NCI-H2227 treated with DMSO at 0.1 percent for 48 hours (cell line): Measurements from ENCODE around the gene FKBP8.

Experiments used
- DNase-seq: peaks from one replicate; lab custom pipeline; 2025; lab: John Stamatoyannopoulos, UW

The FKBP8 gene

DNA sequence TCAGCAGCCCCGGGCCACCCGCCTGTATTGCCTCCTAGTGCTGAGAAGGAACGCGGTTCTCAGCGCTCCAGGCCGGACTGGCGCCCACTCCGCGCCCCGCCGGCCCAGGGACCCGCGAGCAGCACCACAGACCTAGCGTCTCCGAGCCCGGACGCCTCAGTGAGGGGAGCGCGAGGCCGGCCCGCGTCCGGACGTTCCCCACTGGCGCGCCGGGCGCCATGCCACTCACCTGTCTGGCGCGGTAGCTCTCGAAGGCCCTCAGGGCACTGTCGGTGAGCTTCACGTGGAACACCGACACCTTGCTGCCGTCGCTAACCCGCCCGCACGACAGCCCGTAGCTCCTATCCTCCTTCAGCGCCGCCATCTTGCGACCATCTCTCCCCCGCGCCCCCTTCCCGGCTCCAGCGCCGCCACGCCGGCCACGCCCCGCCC is 21.7 kb downstream of the FKBP8 start, which contains the start of gene ELL:
ELL (minus strand) TSS at position 379 of the 432 bp plus-strand sequence; CDS start at position 364, 15 bp downstream.
- no peak for DNase-seq

DNA sequence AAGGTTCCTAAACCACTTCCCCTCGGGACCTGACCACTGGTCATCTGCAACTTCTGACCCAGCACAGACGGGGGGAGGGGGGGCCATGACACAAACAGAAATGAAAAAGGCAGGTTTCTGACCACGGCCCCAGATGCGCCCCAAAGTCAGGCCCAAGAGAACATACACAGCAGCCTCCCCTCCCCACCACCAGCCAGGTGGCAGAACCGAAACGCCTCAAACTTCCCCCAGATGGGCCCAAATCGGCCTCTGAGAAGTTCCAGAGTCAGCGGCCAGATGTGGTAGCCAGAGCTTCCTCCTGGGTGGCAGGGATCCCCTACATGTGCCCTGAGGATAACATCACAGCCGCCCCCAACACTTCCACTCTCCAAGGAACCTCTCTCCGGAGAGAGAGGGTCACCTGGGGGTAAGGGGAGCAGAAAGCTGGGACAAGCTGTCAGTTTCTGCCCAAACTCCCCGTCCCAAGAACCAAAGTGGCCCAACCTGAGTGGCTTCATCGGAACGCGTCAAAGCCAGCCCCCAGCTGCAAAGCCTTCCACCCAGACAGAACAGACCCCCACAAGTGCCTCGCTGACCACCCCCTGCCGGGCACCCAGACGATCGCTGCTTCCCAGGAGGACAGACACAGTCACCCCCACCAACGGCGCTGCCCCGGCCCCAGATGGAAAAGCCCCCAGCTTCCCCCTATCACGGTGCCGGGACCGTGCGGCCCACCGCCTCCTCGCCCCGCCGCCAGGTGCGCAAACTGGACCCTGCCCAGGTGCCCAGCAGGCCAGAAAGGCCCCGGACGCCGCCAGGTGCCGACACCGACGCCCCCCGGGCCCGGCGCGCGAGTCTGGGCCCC is 22.3 kb downstream of the FKBP8 start:
- DNase-seq: no peak

DNA sequence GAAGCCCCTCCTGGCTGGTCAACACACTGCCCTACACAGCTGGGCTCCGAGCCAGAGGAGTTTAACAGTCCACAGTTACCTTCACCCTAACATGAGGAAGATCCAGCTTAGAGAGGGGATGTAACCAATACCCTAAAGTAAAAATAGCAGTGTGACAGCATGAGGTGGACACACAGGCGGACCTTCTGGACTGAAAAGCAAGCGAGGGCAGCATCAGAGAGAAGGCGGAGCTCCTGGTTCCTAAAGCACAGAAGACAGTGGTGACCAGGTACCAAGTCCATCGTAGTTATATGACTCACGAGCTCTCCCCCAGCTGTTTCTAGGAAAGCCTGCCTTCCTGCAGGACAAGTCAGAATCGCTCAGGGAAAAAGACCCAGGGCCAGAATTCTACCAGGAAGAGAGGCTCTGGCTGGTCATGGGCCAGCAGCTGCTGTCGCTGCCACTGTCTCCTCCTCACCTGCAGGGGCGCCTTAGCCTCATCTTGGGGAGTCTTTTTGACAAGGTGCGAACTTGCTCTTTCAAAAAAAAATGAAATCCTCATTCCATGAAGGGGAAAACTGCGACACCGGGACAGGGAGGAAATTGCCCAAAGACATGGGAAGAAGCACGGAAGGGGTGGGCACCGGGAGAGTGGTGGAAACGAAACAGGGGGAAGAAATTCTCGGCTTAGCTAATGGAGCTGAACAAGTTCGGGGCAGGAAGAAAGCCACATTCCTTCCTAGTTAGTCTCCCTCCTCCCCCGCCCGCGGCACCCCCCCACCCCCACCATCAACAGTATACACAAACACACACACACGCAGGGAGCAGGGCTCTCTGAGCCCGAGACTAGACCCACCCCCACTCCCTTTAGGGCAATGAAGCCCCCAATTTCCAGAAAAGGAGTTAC is 23.2 kb downstream of the FKBP8 start:
- DNase-seq: no peak

DNA sequence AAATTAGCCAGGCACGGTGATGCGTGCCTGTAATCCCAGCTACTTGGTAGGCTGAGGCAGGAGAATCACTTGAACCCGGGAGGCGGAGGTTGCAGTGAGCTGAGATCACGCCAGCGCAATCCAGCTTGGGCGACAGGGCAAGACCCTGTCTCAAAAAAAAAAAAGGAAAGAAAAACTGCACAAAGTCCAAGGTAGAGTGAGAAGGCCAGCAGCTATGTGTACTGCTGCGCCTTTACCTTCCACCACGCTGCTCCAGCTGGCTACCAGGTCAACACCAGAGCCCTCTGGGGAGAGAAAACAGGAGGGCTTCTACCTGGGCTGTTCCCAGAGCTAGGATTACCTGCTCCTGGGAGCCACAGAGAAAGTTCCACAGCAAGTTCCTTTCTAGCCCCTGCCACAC is 24.7 kb downstream of the FKBP8 start:
- no peak for DNase-seq

DNA sequence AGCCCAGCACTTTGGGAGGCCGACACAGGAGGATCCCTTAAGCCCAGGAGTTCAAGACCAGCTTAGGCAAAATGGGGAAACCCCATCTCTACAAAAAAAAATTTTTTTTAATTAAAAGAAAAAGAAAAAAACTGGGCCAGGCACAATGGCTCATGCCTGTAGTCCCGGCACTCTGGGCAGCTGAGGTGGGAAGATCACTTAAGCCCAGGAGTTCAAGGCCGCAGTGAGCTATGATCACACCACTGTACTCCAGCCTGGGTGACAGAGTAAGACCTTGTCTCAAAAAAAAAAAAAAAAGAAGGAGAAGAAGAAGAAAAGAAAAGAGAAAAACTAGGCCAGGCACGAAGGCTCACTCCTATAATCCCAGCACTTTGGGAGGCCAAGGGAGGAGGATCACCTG is 25.8 kb downstream of the FKBP8 start:
- DNase-seq: no peak

DNA sequence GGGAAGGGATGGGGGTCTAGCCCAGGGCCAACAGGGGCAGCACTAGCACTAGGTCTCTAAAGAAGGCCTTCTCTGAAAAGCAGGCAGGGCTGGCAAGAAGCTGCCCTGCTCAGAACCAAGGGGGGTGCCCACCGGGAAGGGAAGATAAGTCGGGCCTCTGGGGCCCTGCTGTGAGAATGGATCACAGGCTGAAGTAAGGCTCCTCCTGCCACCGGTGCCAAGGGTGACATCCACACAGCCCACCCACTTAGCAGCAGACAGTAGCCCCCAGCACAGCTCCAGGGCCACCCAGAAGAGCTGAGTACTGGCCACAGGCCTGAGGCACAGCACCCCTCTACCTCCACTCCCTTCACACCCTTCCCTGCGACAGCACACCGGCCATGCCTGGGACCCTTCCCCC is 27.4 kb downstream of the FKBP8 start:
- DNase-seq: no peak

DNA sequence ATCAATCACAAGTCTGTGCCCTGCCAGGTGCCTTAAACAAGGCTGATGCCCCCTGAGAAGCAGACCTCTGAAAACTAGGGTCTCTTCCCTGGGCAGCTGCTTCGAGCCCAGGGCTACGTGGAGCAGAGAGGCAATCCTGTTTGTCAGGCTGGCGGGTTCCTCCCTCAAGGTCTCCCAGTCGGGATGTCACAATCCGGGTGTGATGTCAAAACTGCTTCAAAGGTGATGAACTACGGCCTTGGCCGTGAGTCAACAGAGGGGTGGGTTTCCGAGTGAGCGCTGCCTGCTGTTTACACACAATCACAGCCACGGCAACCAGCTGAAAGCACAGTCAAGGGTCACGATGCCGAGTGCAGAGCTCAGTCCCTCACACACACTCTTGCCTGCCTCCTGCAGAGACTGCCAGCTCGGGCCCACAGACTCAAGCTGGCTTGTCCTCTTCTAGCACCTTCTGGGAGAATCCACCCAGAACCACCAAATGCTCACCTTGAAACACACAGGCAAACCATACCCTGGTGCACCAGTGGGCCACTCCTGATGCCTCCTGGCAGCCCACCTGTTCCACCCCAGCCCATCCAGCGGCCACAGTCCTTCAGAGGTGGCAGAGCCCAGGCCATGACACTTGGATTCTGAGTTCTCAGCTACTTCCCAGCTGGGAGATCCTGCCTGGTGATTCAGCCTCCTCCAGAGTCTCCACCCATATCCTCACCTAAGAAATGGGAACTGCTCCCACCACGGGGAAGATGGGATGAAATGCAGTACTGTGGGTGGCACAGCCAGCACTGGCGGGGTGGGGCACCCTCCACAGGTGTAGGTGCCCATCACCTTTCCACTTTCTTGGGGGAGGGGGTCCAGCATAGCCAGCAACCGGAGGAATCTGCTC is 28.3 kb downstream of the FKBP8 start:
- DNase-seq: no peak

DNA sequence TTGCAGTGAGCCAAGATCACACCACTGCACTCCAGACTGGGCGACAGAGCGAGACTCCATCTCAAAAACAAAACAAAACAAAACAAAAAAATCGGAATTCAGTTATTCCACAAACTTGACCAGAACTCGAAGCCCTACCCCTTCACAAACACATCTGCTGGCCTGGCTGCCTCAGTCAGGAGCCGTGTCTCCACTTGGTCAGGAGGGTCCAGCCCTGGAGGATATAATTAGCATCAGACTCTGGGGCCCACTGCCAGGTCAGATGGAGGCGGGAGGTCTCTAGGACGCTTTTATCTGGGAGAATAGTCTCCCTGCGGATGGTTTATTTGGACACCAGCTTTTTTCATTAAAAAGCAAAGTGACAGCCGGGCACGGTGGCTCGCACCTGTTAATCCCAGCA is 29.5 kb downstream of the FKBP8 start:
- no peak for DNase-seq

DNA sequence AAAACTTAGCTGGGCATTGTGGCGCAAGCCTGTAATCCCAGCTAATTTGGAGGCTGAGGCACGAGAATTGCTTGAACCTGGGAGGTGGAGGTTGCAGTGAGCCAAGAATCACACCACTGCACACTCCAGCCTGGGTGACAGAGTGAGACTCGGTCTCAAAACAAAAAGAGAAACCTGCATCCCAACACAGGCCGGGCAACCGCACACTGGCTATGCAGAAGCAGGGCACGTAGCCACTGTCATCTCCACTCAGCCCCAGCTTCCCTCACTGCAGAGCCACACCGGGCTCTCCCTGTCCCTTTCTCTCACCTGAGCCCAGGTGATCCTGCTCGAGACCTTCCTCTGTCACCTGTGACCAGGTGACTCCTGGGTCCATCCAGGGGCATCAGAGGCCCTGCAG is 33.2 kb downstream of the FKBP8 start:
- no peak for DNase-seq

DNA sequence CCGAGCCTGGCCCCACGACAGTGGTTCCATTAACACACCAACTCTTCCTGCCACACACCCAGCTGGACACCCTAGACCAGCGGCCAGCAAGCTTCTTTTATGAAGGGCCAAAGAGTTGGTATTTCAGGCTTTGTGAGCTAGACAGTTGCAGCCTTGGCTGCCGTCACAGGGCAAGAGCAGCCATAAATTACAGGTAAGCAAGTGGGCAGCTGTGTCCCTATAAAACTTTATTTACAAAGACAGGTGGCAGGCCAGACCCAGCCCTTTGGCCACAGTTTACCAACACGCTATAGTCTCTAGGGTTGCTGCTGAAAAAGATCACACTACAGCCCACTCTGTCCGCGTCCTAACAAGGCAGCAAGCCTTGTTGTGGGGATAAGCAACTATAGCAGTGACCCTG is 34.8 kb downstream of the FKBP8 start:
- no peak for DNase-seq

DNA sequence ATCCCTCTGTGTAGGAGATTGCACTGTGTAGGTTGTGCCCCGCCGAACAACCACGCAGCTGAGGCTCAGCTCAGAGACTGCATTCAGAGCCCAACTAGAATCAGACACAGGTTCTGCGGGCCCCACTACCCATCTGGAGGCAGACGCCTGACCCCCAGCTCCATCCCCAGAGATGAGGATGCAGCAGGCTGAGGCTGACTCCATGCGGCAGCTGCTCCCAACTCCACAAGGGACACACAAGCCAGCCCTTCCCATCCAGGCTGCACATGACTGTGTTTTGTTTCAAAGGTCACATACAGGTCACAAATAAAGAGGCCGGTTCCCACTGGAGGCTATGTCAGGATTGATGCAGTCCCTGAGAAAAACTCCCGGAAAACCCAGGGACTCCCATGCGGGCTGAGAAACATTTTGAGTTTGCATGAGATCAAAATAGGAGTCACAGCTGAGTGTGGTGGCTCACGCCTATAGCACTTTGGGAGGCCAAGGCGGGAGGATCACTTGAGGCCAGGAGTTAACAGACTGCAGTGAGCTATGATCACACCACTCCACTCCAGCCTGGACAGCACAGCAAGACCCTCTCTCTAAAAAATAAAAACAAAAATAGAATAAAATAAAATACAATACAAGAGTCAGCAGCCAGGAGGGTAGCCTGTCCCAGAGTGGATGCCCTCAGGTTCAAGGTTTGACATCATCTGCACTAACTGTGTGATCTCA is 35.5 kb downstream of the FKBP8 start:
- DNase-seq: no peak

DNA sequence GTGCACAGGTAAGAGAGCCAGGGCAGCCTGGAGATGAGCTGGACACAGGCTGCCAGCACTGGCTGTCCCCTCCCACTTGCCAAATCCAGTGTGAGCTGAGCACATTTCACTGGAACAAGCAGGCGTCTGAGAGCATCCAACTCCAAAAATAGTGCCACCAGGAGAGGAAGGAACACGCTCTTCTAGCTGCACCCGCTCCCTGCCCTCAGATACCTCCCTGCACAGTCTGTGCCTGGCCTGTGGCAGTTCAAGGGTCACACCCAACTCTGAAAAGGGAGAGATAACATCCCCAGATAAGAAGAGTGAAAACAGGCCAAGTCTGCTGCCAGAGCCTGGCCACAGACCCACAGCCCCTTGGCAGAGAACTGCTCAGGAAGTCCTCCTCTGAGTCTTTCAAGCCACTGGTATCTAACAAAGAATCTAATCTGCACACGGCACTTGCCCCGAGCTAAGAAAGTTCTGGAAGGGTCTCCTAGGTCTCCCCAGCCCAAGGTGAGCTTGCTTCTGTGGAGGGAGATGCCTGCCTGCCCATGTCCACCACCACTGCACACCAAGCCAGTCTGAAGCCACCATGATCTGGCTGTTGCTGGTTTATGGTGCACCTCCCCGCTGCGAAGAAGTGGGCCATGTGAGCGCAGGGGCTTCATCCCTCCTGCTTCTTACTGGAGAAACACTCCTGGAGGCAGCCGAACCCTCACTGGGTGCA is 36.2 kb downstream of the FKBP8 start:
- no peak for DNase-seq

DNA sequence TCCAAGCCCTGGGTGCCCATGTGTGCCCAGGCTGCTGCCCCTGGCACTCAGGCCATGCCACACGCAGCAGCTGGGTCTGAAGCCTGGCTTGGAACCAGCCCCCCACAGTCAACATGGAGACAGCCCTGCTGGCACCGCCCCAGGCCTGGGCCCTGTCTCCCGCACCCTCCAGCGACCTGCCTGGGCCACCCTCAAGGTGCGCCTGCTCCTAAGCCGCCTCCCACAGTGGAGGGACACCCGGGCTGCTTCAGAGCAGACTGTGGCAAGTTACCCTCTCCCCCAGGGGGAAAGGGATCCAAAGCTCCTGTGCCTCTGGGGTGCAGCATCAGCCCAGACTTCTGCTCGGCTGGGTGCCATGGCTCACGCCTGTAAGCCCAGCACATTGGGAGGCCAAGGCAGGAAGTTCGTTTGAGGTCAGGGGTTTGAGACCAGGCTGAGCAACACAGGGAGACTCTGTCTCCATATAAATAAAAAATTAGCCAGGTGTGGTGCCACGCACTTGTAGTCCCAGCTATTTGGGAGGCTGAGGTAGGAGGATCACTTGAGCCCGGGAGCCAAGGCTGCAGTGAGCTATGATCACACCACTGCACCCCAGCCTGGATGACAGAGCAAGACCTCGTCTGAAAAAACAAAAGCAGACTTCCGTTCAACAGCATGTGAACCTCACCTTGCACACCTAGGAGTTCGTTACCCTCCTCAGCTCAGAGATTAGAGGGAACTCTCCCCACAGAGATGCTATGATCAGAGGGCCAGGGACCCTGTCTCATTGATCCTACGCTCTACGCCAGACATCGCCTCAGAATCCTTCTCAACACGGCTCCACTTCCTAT is 37.1 kb downstream of the FKBP8 start:
- DNase-seq: no peak

DNA sequence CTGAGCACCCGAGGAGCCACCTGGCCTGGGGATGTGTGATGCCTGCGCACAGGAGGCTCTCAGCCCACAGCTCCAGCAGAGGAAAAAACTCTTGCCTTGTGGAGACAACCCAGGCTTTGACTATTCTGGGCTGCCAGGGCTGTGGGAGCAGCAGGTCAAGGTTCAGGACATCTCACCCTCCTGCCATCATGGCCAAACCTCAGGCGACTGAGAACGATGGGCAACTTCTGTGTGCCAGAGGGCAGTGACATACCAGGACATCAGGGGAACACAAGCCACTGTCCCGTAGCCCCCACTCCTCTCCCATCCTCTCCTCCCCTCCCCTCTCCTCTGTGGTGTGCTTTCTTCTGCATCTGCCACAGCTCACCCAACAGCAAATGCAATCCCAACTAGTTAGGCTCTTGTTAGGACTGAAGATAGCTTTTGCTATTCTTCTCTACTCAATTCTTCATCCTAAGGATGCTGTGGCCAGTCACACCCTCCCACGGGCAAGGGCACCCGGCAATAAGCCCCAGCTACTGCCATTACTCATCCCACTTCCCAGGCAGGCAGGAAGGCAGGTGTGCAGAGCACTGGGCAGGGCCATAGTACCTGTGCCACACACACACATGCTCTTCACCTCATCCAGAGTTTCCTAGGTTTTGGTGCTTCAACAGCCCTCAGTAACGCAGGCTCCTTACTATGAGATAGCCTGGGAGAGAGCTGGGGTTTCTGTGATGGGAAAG is 38.3 kb downstream of the FKBP8 start:
- DNase-seq: no peak

DNA sequence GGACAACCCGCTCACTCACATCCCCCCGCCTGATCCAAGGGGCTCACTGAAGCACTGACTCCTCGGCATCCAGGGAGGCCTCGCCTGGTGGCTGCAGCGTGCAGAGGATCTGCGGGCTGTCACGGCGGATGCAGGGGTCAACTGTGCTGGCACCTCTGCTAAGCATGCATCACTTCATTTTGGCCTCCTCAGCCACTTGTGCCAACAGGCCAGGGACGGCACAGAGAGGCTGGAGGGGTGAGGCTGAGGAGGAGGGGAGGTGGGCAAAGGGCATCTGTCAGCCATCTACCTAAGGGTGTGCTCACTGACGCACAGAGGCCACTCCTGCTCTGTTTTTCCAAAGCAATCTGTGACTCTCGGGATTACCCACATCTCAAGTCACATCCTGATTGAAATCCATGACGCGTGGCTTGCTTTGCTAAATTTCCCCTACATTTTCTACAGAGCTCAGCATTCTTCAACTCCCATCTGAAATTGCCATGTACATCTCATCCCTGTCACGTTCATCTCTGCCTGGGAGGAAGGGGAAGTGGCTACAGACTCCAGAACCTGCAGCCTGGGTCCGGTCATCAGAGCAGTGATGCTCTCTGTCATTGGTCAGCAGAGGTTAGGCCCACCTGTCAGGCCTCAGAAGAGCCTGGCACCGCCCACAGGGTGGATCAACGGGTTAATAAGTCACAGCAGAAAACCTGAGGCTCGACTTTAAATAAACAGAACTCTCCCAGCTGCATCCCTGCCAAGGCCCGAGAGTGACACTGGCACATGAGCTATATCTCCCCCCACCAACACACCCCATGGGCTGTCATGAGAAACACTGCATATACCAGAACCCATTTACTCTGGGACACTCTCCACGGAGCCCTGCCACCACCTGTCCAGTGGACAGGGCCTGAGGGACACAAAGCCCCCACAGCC is 39.1 kb downstream of the FKBP8 start:
- no peak for DNase-seq

DNA sequence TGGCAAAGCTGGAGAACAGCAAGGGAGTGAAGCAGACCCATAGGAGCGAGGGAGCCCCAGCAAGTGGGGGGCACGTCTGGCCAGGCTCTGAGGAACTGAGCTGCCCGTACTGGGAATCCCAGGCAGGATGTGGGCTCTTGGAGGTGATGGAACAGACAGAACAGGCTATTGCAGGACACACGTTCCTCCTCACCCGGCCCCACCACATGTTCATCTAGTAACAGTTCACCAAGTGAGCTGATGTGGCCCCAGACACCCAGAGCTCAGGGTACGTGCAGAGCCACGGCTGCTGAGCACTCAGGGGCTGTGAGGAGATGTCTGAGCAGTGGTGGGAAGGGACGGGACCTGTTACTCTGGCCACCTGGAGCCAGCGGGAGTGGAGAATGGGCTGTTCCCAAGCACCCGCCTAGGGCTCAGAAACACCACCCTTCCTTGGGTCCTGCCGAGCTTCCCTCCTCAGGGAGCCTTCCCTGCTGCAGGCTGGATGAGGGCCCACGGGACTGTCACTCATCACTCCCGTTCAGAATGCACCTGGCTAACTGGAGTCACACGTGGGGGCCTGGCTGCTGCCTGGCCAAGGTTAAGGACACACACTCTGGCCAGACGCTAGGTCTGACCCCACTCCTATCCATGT is 39.9 kb downstream of the FKBP8 start:
- no peak for DNase-seq

DNA sequence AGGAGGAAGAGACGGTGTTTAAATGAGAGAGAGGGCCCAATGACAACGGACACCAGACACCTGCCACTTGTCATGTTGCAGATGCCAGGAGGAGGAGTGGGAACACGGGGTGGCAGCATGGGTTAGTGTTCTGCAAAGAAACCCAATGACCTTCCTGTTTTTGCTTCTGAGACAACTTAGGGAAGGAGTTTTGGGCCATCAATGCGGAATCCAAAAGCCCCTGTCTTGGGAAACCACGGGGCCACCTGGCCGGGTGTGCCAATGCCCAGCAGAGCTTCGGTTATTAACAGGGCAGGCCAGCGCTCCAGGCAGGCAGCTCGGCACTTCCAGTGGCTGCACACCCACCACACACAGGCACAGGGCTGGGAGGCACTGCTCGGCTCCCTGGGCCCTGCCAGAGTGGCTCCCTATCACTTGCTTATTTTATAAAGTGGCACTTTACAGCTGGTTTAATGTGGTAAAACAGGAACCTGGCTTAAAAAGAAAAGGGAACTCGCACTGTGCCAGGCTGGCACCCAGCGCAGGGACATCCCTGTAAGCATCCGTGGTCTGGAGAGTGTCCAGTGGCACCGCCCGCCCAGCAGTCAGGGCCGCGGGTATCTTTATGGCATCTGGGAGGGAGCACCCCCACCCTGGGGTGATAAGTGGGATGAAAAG is 40.6 kb downstream of the FKBP8 start:
- no peak for DNase-seq
